ENCODE data around the gene ITGBL1. TPM values are rescaled to one million over a fixed set of nuclear protein-coding genes. Genes with fewer than 3 reads are reported as not detected.

Gene ITGBL1
- total RNA-seq, 1 experiment from 2014 or later, result not detected

DNA sequence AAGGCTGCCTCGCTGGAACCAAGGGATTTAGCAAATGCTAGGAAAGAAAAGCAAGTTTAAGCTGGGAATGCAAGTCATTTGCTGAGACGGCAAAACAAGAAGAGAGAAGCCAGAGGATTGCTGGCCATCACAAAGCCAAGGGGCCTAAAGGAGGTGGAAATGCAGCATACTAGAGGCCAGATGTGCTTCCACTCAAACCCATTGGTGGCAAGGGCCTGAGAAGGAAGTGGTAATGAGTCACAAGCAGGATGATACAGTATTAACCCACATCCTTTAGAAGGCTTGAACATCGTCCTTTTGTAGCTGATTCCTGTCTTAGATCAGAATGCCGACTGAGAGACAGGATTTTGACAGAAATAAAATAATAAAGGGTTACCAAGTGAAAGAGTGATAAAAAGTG lies 68.2 kb downstream of the ITGBL1 start:
- H3K27ac Mint-ChIP-seq (ENCODE audit: unreplicated experiment), result no peak overlapping the region
- no peaks in the 10 kb centered on the region for H3K36me3 Mint-ChIP-seq (ENCODE audit: insufficient read depth, unreplicated experiment)
- no peaks in the 10 kb centered on the region for H3K9me3 Mint-ChIP-seq (ENCODE audit: low read depth, unreplicated experiment)
- no peak overlapping the region for H3K4me3 Mint-ChIP-seq (ENCODE audit: low read depth, unreplicated experiment)
- TF ChIP-seq, protein P1, sequence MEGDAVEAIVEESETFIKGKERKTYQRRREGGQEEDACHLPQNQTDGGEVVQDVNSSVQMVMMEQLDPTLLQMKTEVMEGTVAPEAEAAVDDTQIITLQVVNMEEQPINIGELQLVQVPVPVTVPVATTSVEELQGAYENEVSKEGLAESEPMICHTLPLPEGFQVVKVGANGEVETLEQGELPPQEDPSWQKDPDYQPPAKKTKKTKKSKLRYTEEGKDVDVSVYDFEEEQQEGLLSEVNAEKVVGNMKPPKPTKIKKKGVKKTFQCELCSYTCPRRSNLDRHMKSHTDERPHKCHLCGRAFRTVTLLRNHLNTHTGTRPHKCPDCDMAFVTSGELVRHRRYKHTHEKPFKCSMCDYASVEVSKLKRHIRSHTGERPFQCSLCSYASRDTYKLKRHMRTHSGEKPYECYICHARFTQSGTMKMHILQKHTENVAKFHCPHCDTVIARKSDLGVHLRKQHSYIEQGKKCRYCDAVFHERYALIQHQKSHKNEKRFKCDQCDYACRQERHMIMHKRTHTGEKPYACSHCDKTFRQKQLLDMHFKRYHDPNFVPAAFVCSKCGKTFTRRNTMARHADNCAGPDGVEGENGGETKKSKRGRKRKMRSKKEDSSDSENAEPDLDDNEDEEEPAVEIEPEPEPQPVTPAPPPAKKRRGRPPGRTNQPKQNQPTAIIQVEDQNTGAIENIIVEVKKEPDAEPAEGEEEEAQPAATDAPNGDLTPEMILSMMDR (IDR thresholded peaks at IDR 0.05; ENCODE audit: unreplicated experiment), result no peak
- intact Hi-C loops (cut with micrococcal nuclease; ENCODE audit: unreplicated experiment), result no loop called here
- no TSS peak for BruUV-seq (replicated peaks)
- CTCF ChIA-PET, result no interaction called here
- no peak for DNase-seq
- no peaks in the 10 kb centered on the region for H3K4me1 Mint-ChIP-seq (ENCODE audit: low read depth, unreplicated experiment)
- H3K27me3 Mint-ChIP-seq (ENCODE audit: unreplicated experiment), result no peaks in the 10 kb centered on the region

DNA sequence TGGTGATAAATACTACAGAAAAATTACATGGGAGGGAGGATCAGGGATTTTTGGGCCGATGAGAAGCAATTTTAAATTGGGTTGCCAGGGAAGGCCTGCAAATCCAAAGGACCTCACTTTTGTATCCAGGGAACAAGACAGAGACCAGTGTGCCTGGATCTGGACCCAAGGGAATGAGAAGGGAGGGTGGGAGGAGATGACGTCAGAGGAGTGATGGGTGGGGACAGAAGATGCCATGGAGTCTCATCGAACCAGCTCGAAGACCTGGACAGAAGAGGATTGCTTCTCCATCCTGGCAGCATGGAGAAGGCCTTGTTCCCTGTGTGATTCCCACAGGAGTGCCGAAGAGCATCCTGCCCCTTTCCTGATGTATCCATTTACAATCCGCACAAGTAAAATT lies 68.9 kb downstream of the ITGBL1 start:
- CTCF ChIA-PET, result no interaction called here
- Mint-ChIP-seq H3K4me1 (ENCODE audit: low read depth, unreplicated experiment) (no peaks in the 10 kb centered on the region), H3K27me3 (ENCODE audit: unreplicated experiment) (no peaks in the 10 kb centered on the region), H3K4me3 (ENCODE audit: low read depth, unreplicated experiment) (no peak overlapping the region), H3K36me3 (ENCODE audit: insufficient read depth, unreplicated experiment) (no peaks in the 10 kb centered on the region), H3K9me3 (ENCODE audit: low read depth, unreplicated experiment) (no peaks in the 10 kb centered on the region), H3K27ac (ENCODE audit: unreplicated experiment) (no peak overlapping the region)
- intact Hi-C loops (cut with micrococcal nuclease; ENCODE audit: unreplicated experiment), result no loop called here
- TF ChIP-seq, protein P1 (IDR thresholded peaks at IDR 0.05; ENCODE audit: unreplicated experiment), result no peak
- BruUV-seq (replicated peaks), result no TSS peak
- no peak for DNase-seq

DNA sequence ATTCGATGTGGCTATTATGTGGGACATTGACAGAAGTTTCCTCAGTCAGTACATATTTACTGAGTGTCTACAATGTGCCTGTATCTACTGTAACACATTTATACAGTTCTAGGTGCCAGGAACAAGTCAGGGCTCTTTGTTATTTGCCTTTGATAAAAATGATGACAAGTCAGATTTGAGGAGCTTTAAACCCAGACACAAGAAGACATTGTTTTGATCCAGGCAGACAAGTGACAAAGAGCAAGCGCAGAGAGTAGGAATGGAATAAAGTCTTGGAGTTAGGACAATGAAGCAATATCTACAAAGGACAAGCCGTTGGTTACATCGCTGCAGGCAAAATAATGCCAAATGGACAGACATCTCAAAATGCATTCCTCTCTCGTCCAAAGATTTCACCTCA lies 70.1 kb downstream of the ITGBL1 start:
- Mint-ChIP-seq H3K4me1 (ENCODE audit: low read depth, unreplicated experiment) (no peaks in the 10 kb centered on the region), H3K9me3 (ENCODE audit: low read depth, unreplicated experiment) (no peaks in the 10 kb centered on the region), H3K4me3 (ENCODE audit: low read depth, unreplicated experiment) (no peak overlapping the region), H3K27ac (ENCODE audit: unreplicated experiment) (no peak overlapping the region), H3K36me3 (ENCODE audit: insufficient read depth, unreplicated experiment) (no peaks in the 10 kb centered on the region), H3K27me3 (ENCODE audit: unreplicated experiment) (no peaks in the 10 kb centered on the region)
- TF ChIP-seq, protein P1 (IDR thresholded peaks at IDR 0.05; ENCODE audit: unreplicated experiment), result no peak
- DNase-seq, result no peak
- intact Hi-C loops (cut with micrococcal nuclease; ENCODE audit: unreplicated experiment), result no loop called here
- CTCF ChIA-PET, result no interaction called here
- no TSS peak for BruUV-seq (replicated peaks)

DNA sequence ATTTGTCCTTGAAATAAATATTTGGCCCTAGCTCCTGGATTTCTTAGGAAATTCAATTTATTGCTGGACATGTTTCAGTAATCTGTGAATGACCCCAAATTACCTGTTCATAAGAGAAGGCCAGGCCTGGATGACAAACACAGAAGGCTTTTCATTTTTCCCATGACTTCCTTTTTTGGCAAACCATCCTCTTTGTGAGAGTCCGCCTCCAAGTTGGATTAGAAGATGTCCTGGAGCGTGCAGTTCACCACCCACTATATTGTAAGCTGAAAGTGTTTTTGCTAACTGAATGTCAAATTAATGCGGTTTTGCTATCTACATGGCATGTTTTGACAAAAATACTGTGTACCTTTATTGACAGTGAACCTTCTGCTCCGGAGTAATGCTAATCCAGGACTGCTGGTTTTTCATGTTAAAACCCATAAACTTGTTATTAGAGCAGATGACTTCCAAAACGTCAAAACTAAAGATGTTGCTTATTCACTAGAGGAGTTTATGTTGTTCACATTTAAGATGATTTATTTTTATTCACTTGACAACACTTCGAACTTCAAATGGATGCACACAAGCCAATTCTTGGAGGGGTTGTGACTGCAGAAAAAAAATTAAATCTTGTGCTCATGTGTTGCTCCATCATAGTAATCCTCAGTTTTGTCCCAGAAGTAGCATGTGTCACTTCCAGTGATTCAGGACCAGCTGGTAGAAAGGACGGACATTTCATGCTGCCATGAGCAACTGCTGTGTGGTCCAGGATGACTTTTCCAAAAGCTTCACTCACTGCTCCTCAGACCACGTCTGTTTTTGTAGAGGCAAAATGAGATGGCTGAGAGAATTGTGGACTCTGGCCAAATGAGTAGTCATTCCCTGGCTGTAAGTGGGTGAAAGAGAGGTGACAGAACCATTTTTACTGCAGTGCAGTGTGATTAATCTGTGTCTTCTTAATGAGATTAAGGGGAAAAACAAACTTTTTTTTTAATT lies 71.0 kb downstream of the ITGBL1 start:
- no peaks in the 10 kb centered on the region for H3K4me1 Mint-ChIP-seq (ENCODE audit: low read depth, unreplicated experiment)
- TF ChIP-seq, protein P1 (IDR thresholded peaks at IDR 0.05; ENCODE audit: unreplicated experiment), result no peak
- no TSS peak for BruUV-seq (replicated peaks)
- H3K36me3 Mint-ChIP-seq (ENCODE audit: insufficient read depth, unreplicated experiment), result no peaks in the 10 kb centered on the region
- H3K4me3 Mint-ChIP-seq (ENCODE audit: low read depth, unreplicated experiment), result no peak overlapping the region
- no peak overlapping the region for H3K27ac Mint-ChIP-seq (ENCODE audit: unreplicated experiment)
- DNase-seq, result no peak
- intact Hi-C loops (cut with micrococcal nuclease; ENCODE audit: unreplicated experiment), result no loop called here
- H3K9me3 Mint-ChIP-seq (ENCODE audit: low read depth, unreplicated experiment), result no peaks in the 10 kb centered on the region
- CTCF ChIA-PET, result no interaction called here
- H3K27me3 Mint-ChIP-seq (ENCODE audit: unreplicated experiment), result no peaks in the 10 kb centered on the region

Measured in Calu3 (cell line).